Mesothelial cell of epicardium (in vitro differentiated cells): ENCODE measurements around the gene RGS19. TPM values are rescaled to one million over a fixed set of nuclear protein-coding genes. Genes with fewer than 3 reads are reported as not detected.

Source experiments
- DNase-seq, 2 experiments: peaks; one replicate each; pipeline ENCODE4 v3.0.0; 2021; ENCODE audit warnings: low spot score in 2 of 2; ENCODE audit not compliant: unreplicated experiment in 2 of 2
- H3K27ac Mint-ChIP-seq: 2 replicates; pipeline ENCODE4 v1.8.0; 2021; ENCODE audit warnings: mixed read lengths
- H3K27me3 Mint-ChIP-seq: 2 replicates; pipeline ENCODE4 v1.8.0; 2021; ENCODE audit warnings: low read depth, mixed read lengths
- H3K36me3 Mint-ChIP-seq: 2 replicates; pipeline ENCODE4 v1.8.0; 2021; ENCODE audit warnings: mixed read lengths
- H3K4me1 Mint-ChIP-seq: 2 replicates; pipeline ENCODE4 v1.8.0; 2021; ENCODE audit warnings: mixed read lengths
- H3K4me3 Mint-ChIP-seq: 2 replicates; pipeline ENCODE4 v1.8.0; 2021; ENCODE audit warnings: mild to moderate bottlenecking, moderate library complexity, mixed read lengths
- H3K9me3 Mint-ChIP-seq: 2 replicates; pipeline ENCODE4 v1.8.0; 2021; ENCODE audit warnings: mixed read lengths
- CTCF ChIP-seq: fragments of 200-600 bp; sonication (generic); IDR thresholded peaks from one replicate; pipeline ENCODE4 v1.5.0; 2021; ENCODE audit warnings: antibody characterized with exemption; ENCODE audit not compliant: unreplicated experiment
- microRNA-seq: library from miRNA; unstranded; fragments of <30 nt; microRNA quantifications from one replicate; pipeline ENCODE4 v1.2.0, GENCODE V29; 2021; ENCODE audit warnings: inconsistent platforms, mixed read lengths
- total RNA-seq: library from RNA; stranded (reverse); gene quantifications from 3 replicates; pipeline ENCODE4 v1.2.1, GENCODE V29; 2021

Gene RGS19
- total RNA-seq, 1 donor from 2014 or later = 7.9 TPM

DNA sequence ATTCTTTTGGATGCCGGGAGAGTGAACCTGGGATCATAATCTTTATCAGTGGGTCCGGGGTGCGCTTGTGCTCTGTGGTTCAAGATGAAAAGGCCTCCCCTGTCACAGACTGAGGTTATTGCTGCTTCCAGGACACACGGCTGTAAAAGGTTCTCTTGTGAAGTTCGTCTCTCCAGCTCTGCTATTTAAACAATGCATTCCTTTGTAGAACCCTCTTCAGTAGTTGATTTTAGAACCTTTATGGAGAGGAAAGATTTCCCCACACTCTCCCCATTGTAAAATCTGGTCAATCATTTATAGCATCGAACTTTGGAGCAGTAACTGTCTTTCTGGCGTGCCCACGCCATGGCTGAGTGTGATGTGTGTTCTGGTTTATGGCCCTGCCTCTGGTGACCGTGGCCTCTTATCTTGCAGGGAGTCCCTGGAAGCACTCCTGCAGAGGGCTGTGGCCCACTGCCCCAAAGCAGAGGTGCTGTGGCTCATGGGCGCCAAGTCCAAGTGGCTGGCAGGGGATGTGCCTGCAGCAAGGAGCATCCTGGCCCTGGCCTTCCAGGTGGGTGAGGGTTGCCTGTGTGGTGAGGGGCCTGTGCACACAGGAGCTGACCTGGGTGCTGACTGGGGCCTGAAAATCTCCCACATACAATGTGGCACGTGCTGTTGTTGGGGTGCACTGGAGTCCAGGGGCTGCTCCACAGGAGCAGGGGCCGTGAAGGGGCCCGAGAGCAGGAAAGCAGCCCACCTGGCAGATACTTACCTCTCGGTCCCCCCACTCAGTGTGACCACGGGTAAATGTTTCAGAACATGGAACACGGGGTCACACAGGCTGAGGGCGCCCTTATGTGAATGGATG is 55.0 kb downstream of the RGS19 start:
- no peak for DNase-seq
- Mint-ChIP-seq H3K9me3 (no peaks in the 10 kb centered on the region), H3K4me3 (no peak overlapping the region), H3K36me3 (peaks cover 40% of the 10 kb centered on the region), H3K27ac (no peak overlapping the region), H3K4me1 (no peaks in the 10 kb centered on the region), H3K27me3 (no peaks in the 10 kb centered on the region)
- TF ChIP-seq CTCF = no peak

DNA sequence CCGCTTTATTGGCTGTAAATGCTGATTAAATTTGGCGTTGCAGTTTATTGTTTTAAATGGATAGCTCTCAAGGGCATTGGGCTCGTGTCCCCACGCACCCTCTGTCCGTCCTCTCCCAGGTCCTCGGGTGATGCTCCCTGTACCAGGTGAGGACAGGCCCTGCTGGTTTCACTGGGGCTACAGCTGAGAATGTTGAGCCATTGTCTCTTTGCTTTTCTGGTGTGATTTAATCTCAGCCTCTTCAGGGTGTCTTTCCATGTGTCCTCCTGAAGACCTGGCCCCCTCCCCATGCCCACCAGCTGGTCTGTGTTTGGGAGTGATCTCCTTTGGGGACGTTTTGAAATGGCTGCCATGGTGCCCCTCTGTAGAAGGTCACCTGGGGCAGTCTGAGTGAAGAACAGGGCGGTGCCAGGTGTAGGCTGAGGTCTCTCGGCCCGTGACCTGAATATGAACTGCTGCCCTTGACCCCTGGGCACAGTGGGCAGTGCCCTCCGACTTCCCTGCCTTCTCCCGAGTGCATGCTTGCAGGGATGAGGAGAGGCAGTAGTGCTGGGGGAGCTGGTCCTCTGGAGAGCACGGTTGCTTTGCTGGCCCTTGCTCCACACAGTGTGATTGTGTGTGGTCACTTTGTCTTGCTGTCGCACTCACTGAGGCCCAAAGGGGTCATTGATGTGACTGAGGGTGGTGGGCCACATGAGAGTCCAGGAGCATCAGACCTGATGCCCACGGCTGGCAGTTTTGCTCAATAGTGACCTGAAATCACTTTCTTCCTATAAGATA is 55.8 kb downstream of the RGS19 start:
- no peak overlapping the region for H3K4me3 Mint-ChIP-seq
- H3K4me1 Mint-ChIP-seq = no peaks in the 10 kb centered on the region
- no peak for DNase-seq
- H3K36me3 Mint-ChIP-seq = peaks cover 41% of the 10 kb centered on the region
- H3K27ac Mint-ChIP-seq = no peak overlapping the region
- no peak for TF ChIP-seq CTCF
- no peaks in the 10 kb centered on the region for H3K27me3 Mint-ChIP-seq
- H3K9me3 Mint-ChIP-seq = no peaks in the 10 kb centered on the region

Small RNA genes within 50 kb of the gene (microRNA-seq; reads per million reads assigned to microRNA genes)
- 0.88 reads per million for gene MIR6813

Other genes with a start within 250 kb of the RGS19 start
- 11.3 to 11.6 TPM (median 11.6 TPM) in 3 replicates for gene ZBTB46, start 248.3 kb downstream of the RGS19 start, total RNA-seq
- gene ABHD16B, start 218.0 kb downstream of the RGS19 start, total RNA-seq = not detected in 3 replicates
- gene TPD52L2, start 214.2 kb downstream of the RGS19 start, total RNA-seq = 73.1 to 77.3 TPM (median 73.8 TPM) in 3 replicates
- 40.6 to 43.2 TPM (median 41.6 TPM) in 3 replicates for gene DNAJC5, start 184.4 kb downstream of the RGS19 start, total RNA-seq
- gene UCKL1, start 123.1 kb downstream of the RGS19 start, total RNA-seq = 56.8 to 60.0 TPM (median 58.0 TPM) in 3 replicates
- gene ZNF512B, start 109.6 kb downstream of the RGS19 start, total RNA-seq = 60.0 to 62.0 TPM (median 61.0 TPM) in 3 replicates
- 10.3 to 11.7 TPM (median 11.4 TPM) in 3 replicates for gene SAMD10, start 99.9 kb downstream of the RGS19 start, total RNA-seq
- gene PRPF6, start 98.4 kb downstream of the RGS19 start, total RNA-seq = 65.2 to 68.2 TPM (median 65.9 TPM) in 3 replicates
- gene C20orf204, start 43.3 kb downstream of the RGS19 start, total RNA-seq = 2.8 to 4.2 TPM (median 3.2 TPM) in 3 replicates
- 0.23 to 0.34 TPM in 2 of 3 replicates, not detected in the other for gene SOX18, start 29.9 kb downstream of the RGS19 start, total RNA-seq
- 77.9 to 81.3 TPM (median 81.2 TPM) in 3 replicates for gene TCEA2, start 16.3 kb downstream of the RGS19 start, total RNA-seq
- gene OPRL1, start 564 bp upstream of the RGS19 start, total RNA-seq = 2.2 to 2.6 TPM (median 2.5 TPM) in 3 replicates
- gene LKAAEAR1, start 4.9 kb upstream of the RGS19 start, total RNA-seq = 0.36 TPM in 1 of 3 replicates, not detected in the others
- gene NPBWR2, start 28.0 kb upstream of the RGS19 start, total RNA-seq = not detected in 3 replicates
- 0.16 to 0.34 TPM (median 0.20 TPM) in 3 replicates for gene MYT1, start 84.9 kb upstream of the RGS19 start, total RNA-seq
- gene PCMTD2, start 176.2 kb upstream of the RGS19 start, total RNA-seq = 111 to 120 TPM (median 116 TPM) in 3 replicates